Suprapubic skin (tissue), 4 donors: ENCODE measurements around the gene SIK2. TPM values are rescaled to one million over a fixed set of nuclear protein-coding genes. Genes with fewer than 3 reads are reported as not detected.

Source experiments
- DNase-seq, 2 donors: peaks; one replicate each; pipeline ENCODE4 v3.0.0-alpha.2; 2019; ENCODE audit warnings: low spot score in 2 of 2
- H3K27ac ChIP-seq: fragments of 200-600 bp; sonication (generic); one replicate; pipeline ENCODE4 v1.5.1; 2019
- H3K27me3 ChIP-seq: fragments of 200-600 bp; sonication (generic); one replicate; pipeline ENCODE4 v1.5.1; 2019
- H3K36me3 ChIP-seq: fragments of 200-600 bp; sonication (generic); one replicate; pipeline ENCODE4 v1.5.1; 2019
- H3K4me1 ChIP-seq: fragments of 200-600 bp; sonication (generic); one replicate; pipeline ENCODE4 v1.5.1; 2019
- H3K4me3 ChIP-seq: fragments of 200-600 bp; sonication (generic); one replicate; pipeline ENCODE4 v1.5.1; 2019; ENCODE audit warnings: mild to moderate bottlenecking
- H3K9me3 ChIP-seq: fragments of 200-600 bp; sonication (generic); one replicate; pipeline ENCODE4 v1.5.1; 2019
- EP300 ChIP-seq: sonication (generic); formaldehyde crosslinking; IDR thresholded peaks from one replicate; pipeline ENCODE4 v1.6.1; 2017; ENCODE audit warnings: antibody characterized with exemption
- POLR2A ChIP-seq, 2 donors: fragments of 450-650 bp; IDR thresholded peaks; one replicate each; pipeline ENCODE4 v1.6.1; 2017; ENCODE audit warnings: antibody characterized with exemption in 2 of 2, mild to moderate bottlenecking in 2 of 2, moderate library complexity in 2 of 2
- POLR2AphosphoS5 ChIP-seq, 3 donors: sonication (generic); formaldehyde crosslinking; IDR thresholded peaks; one replicate each; pipeline ENCODE4 v1.6.1; 2017; ENCODE audit warnings: antibody characterized with exemption in 3 of 3
- WGBS: methylation state at CpG from one replicate; pipeline ENCODE4 v1.1.5; 2018; 5-methylcytosine and 5-hydroxymethylcytosine counted together
- total RNA-seq, 4 donors: library from RNA; depleted of rRNA; stranded (reverse); fragments of >200 nt; gene quantifications; one replicate each; pipeline ENCODE4 v1.1.0, GENCODE V29; 2016
- TF ChIP-seq, protein P1 (sequence below), 2 donors: fragments of 200-600 bp in 1 of 2; fragments of 450-650 bp in 1 of 2; sonication (generic) in 1 of 2; IDR thresholded peaks; one replicate each; pipeline ENCODE4 v1.5.1; 2016 to 2019; ENCODE audit warnings: antibody characterized with exemption in 2 of 2, mild to moderate bottlenecking in 1 of 2, moderate library complexity in 1 of 2

Gene SIK2
- total RNA-seq, 4 donors from 2014 or later = 13.9 to 29.0 (median 25.1) TPM

DNA sequence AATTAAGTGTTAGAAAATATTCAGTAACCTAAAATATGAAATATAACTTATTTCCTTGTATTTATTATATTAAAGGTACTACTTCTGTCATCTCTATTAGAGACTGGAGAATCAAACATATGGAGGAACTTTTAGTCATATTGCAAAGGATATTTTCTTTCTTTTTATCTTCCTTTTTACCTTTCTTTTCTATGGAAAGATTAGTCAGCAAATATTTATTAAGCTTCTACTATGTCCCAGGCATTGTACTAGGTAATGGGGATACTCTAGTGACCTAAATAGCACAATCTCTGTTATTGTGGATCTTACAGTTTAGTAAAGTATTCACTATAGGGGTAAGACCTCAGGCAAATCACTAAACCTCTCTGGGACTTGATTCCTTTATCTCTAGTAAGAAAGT is 18.3 kb downstream of the SIK2 start:
- no peak for DNase-seq
- no peaks in the 10 kb centered on the region for H3K27me3 ChIP-seq
- H3K36me3 ChIP-seq = peaks cover 44% of the 10 kb centered on the region
- H3K4me3 ChIP-seq = no peak overlapping the region
- no peak for TF ChIP-seq EP300
- no peak for TF ChIP-seq POLR2A (IDR thresholded peaks at IDR 0.05)
- TF ChIP-seq POLR2AphosphoS5 (IDR thresholded peaks at IDR 0.05) = no peak
- TF ChIP-seq, protein P1, sequence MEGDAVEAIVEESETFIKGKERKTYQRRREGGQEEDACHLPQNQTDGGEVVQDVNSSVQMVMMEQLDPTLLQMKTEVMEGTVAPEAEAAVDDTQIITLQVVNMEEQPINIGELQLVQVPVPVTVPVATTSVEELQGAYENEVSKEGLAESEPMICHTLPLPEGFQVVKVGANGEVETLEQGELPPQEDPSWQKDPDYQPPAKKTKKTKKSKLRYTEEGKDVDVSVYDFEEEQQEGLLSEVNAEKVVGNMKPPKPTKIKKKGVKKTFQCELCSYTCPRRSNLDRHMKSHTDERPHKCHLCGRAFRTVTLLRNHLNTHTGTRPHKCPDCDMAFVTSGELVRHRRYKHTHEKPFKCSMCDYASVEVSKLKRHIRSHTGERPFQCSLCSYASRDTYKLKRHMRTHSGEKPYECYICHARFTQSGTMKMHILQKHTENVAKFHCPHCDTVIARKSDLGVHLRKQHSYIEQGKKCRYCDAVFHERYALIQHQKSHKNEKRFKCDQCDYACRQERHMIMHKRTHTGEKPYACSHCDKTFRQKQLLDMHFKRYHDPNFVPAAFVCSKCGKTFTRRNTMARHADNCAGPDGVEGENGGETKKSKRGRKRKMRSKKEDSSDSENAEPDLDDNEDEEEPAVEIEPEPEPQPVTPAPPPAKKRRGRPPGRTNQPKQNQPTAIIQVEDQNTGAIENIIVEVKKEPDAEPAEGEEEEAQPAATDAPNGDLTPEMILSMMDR (IDR thresholded peaks at IDR 0.05) = no peak
- H3K9me3 ChIP-seq = no peaks in the 10 kb centered on the region
- no peaks in the 10 kb centered on the region for H3K4me1 ChIP-seq
- no peak overlapping the region for H3K27ac ChIP-seq

DNA sequence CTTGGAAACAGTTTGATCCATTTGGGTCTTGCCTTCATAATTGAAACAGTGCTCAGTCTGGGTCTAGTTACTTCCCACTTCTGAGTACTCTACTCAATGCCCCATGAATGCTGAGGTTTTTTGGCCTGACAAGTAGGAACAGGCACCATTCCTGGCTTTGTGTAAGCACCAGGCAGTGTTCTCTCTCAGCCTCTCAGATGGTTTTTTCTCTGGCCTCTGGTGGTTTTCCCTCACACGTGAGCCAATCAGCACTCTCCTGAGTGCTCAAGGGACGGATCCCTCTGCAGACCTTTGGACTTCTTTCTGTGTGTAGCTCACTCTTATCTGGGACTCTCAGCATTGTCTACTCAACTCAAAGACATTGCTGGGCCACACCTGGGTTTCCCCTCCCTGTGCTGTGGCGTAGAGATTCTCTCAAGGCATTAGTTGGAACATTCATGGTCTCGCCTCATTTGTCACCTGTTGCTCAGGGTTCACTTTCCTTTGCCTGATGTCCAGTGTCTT is 21.3 kb downstream of the SIK2 start:
- WGBS = 95% methylated on average over 4 of the region's 4 CpGs

DNA sequence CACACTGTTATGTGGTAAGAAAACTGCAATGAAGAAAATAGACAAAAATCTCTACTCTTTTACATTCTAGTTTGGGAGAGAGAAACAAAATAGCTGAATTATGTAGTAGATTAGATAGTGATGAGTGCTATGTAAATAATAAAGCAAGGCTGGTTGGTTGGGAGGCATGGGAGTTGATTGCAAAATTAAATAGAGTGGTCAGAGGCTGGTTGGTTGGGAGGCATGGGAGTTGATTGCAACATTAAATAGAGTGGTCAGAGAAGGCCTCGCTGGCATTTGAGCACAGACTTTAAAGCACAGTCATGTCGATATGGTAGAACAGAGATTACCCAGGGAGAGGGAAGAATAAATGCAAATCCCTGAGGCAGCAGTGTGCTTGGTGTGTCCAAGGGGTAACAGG is 22.4 kb downstream of the SIK2 start:
- Histone ChIP-seq H3K9me3 (no peaks in the 10 kb centered on the region), H3K4me1 (peaks cover 20% of the 10 kb centered on the region), H3K36me3 (peaks cover 13% of the 10 kb centered on the region), H3K4me3 (no peak overlapping the region), H3K27me3 (no peaks in the 10 kb centered on the region), H3K27ac (no peak overlapping the region)
- no peak for DNase-seq
- no peak for TF ChIP-seq POLR2AphosphoS5 (IDR thresholded peaks at IDR 0.05)
- TF ChIP-seq, protein P1 (IDR thresholded peaks at IDR 0.05) = no peak
- TF ChIP-seq POLR2A (IDR thresholded peaks at IDR 0.05) = no peak
- TF ChIP-seq EP300 = no peak
- 96% methylated on average over 2 of the region's 2 CpGs for WGBS

More for the DNA sequence above, 21.3 kb downstream of the SIK2 start:
- TF ChIP-seq POLR2AphosphoS5 (IDR thresholded peaks at IDR 0.05) = no peak
- TF ChIP-seq, protein P1 (IDR thresholded peaks at IDR 0.05) = no peak
- TF ChIP-seq EP300 = no peak
- TF ChIP-seq POLR2A (IDR thresholded peaks at IDR 0.05) = no peak
- H3K27ac ChIP-seq = no peak overlapping the region
- no peak overlapping the region for H3K4me3 ChIP-seq
- H3K4me1 ChIP-seq = peaks cover 20% of the 10 kb centered on the region
- no peaks in the 10 kb centered on the region for H3K9me3 ChIP-seq
- no peak for DNase-seq
- H3K36me3 ChIP-seq = peaks cover 24% of the 10 kb centered on the region
- no peaks in the 10 kb centered on the region for H3K27me3 ChIP-seq

DNA sequence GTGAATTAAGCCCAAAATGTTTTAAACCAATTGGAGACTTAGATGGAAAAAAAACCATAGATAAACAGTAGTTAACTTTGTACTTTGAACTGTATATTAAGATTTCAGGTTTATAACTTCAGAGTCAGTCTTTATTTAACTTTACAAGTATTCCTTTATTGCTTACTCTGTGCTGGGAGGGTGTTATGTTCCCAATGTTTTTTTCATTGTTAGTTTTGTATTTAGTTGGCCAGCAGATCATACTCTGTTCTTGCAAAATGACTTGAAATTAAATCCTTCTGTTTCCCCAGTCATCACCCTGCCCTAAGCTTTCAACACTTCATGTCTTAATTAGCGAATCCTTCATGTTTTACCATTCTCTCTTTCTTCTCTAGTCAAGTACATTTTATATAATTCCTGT is 25.3 kb downstream of the SIK2 start:
- DNase-seq = no peak
- Histone ChIP-seq H3K36me3 (peaks cover 4% of the 10 kb centered on the region), H3K27ac (no peak overlapping the region), H3K4me1 (peaks cover 28% of the 10 kb centered on the region), H3K27me3 (no peaks in the 10 kb centered on the region), H3K9me3 (no peaks in the 10 kb centered on the region), H3K4me3 (no peak overlapping the region)
- WGBS = 90% methylated on average over 1 of the region's 1 CpG
- TF ChIP-seq POLR2A (IDR thresholded peaks at IDR 0.05) (no peak), POLR2AphosphoS5 (IDR thresholded peaks at IDR 0.05) (no peak), EP300 (no peak)
- TF ChIP-seq, protein P1 (IDR thresholded peaks at IDR 0.05) = no peak

DNA sequence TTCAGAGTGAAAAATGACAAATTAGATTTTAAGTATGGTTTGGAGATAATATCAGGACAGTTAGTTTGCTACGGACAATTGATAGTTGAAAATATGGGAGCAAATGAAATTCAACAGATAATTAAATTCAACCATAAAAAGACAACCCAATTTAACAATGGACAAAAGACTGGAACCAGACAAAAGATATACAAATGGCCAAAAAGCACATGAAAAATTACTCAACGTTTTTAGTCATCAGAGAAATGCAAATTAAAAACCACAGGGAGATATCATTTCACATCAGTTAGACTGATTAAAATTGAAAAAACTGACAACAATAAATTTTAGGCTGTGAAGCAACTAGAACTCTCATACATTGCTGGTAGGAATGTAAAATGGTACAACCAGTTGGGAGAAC is 27.2 kb downstream of the SIK2 start:
- DNase-seq = no peak
- TF ChIP-seq, protein P1 (IDR thresholded peaks at IDR 0.05) = no peak
- no peak for TF ChIP-seq POLR2AphosphoS5 (IDR thresholded peaks at IDR 0.05)
- TF ChIP-seq POLR2A (IDR thresholded peaks at IDR 0.05) = no peak
- TF ChIP-seq EP300 = no peak
- Histone ChIP-seq H3K4me1 (peaks cover 41% of the 10 kb centered on the region), H3K27me3 (no peaks in the 10 kb centered on the region), H3K36me3 (no peaks in the 10 kb centered on the region), H3K9me3 (no peaks in the 10 kb centered on the region), H3K4me3 (no peak overlapping the region), H3K27ac (no peak overlapping the region)
- WGBS = 78% methylated on average over 2 of the region's 2 CpGs
